Measurements from ENCODE around the gene ACER1.
"Not testable (repeated sequence)": the region's sequence is repeated elsewhere in the genome, so short reads cannot be mapped to it uniquely, and the experiment has no call there.

The ACER1 gene

DNA sequence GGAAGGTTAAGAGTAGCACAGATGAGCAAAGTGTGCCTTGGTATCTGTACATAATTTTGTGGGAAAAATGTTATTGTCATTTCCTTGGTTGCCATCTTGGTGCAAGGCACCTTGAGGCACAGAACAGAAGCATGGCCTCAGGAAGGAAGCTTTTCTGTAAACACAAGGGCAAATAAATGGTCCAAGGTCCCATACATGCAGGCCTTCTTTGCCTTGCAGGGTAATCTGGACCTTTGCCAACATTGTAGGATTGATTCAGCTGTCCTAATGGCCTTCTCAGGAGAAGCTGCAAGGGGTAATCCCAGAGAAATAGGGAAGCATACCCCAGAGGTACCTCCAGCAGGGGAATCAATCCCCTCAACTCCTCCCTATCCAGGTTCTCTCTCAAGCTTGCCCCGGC, 44.7 kb downstream of the ACER1 start:
- no peak for DNase-seq (ENCODE audit: low read depth in 2 of 2, low spot score in 1 of 2)

DNA sequence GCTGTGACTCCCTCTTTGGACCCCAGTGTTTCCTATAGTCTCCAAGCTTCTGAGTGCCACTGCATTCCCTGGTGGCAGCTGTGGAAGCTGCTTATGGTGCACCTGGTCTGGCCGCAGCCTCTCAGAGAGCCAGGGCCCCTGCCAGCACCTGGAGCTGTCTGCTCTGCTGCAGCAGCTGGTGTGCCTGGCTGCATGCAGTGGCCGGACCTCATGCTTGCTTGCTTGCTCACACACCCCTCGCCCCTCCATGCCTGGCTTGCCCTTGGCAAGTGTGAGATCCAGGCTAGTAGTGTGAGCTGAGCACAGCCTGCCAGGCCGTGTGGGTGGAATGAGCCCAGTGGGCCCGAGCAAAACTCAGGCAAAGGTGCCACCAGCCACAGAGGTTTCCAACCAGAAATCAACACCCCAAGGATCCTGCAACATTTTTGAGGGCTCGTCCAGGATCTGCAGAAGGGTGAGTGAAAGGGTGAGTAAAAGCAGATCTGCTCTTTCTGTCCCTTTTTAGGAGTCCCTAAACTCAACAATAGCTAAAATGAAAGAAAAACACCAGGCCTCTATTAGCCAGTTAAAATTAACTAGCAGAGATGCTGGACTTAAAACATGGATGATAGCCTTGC, 46.0 kb downstream of the ACER1 start:
- no peak for DNase-seq (ENCODE audit: low read depth in 2 of 2, low spot score in 1 of 2)

DNA sequence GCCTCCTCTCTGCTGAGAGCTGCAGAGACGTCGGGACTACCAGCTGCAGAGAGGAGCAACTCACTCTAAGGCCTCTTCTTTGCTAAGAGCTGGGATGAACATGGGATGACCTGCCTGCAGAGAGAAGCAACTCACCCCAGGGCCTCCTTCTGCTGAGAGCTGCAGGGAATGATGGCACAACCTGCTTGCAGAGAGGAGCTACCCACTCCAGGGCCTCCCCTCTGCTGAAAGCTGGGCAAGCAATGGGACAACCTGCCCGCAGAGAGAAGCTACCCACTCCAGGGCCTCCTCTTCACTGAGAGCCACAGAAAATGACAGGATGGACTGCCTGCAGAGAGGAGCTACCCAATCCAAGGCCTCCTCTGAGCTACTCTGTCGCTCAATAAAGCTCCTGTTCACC, 46.7 kb downstream of the ACER1 start:
- DNase-seq (ENCODE audit: low read depth in 2 of 2, low spot score in 1 of 2), result no peak

DNA sequence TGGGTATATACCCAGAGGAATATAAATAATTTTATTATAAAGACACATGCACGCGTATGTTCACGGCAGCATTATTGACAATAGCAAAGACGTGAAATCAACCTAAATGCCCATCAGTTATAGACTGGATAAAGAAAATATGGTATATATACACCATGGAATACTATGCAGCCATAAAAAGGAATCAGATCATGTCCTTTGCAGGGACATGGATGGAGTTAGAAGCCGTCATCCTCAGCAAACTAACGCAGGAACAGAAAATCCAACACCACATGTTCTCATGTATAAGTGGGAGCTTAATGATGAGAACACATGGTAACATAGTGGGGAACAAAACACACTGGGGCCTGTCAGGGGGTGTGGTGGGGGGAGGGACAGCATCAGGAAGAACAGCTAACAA, 51.0 kb downstream of the ACER1 start:
- not testable (repeated sequence) for DNase-seq (ENCODE audit: low read depth in 2 of 2, low spot score in 1 of 2)

DNA sequence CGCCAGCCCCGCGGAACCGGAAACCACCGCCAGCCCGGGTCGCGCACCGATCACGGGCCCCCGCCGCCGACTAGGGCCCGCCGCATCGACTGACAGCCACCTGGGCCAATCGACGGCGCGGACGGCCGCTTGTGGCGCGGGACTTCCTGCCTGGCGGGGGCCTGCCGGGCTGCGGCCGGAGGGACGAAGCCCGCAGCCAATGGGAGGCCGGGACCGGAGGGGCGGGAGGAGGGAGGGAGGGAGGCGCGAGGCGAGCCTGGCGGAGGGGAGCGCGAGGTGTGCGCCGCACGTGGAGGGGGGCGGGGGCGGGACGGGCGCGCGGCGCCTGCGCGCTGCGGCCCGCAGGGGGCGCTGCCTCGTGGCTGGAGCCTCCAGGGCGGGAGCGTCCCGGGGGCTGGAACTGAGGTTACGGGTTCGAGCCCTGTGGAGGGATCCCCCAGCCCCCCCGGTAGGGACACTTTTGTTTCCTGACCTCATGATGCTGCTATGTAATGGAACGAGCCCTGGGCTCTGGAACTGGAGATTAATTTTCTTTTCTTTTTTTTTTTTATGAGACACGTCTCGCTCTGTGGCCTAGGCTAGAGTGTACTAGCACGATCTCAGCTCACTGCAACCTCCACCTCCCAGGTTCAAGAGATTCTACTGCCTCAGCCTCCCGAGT, 53.4 kb downstream of the ACER1 start, which contains the start of gene MLLT1:
Gene MLLT1, minus strand, starts transcription at position 45 of the 661 bp plus-strand sequence. CDS start 191 bp downstream, outside the sequence.
- DNase-seq (ENCODE audit: low read depth in 2 of 2, low spot score in 1 of 2), result peak; percentile 84 to 93

DNA sequence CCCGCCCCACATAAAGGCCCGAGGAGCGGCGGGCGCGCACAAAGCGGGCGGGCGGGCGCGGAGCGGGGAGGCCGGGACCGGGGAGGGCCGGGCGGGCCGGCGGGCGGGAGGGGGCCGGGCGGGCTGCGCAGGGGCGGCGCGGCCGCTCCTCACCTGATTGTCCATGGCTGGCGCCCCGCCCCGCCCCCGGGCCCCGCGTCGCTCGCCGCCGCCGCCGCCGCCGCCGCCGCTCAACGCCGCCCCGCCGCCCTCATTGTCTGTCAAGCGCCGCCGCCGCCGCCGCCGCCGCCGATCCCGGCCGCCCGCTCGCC, 53.8 kb downstream of the ACER1 start:
- no peak for DNase-seq (ENCODE audit: low read depth in 2 of 2, low spot score in 1 of 2)

DNA sequence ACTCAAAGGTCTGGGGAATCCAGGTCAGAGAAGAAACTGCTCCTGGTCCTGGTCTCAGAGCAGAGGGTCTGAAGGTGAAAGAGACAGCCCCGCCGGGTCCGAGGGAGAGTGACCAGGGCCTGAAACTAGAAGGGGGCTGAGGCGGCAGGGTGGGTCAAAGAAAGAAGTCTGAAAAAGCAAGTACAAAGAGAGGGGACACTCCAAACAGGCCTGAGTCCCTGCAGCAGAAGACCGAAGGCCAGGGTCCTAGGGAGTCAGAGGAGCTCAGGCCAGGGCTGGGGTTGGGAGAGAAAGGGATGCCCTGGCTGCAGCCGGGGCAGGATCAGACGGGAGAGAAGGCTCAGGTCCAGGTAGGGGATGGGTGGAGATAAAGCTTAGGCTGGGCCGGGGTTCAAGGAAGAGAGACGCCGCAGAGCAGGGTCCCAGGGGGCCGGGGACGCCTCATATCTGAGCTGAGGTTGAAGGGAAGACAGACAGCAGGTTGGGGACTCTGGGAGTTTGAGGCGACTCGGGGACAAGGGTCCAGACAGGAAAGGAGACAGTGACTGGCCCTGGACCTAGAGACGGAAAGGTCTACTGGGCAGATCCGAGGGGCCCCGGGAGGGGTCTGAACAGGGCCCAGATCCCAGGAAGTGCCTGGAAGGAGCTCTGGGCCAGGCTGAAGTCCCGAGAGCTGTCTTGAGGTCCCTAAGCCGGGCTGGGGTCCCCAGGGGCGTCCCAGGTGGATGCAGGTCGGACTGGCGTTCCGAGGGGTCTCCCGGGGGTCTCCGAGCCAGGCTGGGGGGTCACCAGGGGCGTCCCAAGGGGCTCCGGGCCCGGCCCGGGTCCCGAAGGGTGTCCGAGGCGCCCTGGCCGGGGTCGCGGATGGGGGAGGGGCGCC, 54.4 kb downstream of the ACER1 start:
- DNase-seq (ENCODE audit: low read depth in 2 of 2, low spot score in 1 of 2), result no peak

DNA sequence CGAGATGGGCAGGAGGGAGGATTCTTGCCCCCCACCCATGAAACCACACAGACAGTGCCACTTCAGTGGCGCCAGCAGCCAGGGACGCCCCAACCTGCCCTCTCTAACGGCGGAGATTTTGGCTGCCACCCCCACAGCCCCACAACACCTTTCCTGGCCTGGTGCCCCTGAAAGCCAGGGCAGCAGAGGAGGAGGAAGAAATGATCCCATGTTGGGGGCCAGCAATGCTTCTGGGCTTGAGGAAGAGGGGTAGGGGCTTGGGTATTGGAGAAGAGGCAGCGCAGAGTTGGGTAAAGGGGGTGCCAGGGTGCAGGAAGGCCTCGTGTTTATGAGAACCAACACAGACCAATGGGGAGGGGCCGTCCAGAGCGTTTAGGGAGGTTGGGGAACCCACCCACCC, 55.4 kb downstream of the ACER1 start:
- no peak for DNase-seq (ENCODE audit: low read depth in 2 of 2, low spot score in 1 of 2)

DNA sequence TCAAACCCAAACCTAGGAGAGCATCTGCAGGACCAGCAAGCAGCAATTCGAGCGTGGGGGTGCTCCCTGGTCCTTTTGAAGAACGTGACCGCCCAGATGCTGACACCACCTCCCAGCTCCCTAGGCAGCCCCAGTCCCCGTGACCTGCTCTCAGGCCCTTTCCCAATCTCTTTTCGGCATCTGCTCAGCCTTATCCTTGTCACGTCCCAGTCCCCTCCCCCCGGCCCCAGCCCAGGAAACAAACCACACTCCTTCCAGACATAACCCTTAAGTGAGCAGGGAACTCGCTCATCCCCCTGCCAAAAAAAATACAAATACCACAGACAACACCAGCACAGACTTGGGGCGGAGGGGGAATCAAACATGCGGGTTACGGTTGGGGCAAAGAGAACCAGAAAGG, 57.0 kb downstream of the ACER1 start:
- no peak for DNase-seq (ENCODE audit: low read depth in 2 of 2, low spot score in 1 of 2)

DNA sequence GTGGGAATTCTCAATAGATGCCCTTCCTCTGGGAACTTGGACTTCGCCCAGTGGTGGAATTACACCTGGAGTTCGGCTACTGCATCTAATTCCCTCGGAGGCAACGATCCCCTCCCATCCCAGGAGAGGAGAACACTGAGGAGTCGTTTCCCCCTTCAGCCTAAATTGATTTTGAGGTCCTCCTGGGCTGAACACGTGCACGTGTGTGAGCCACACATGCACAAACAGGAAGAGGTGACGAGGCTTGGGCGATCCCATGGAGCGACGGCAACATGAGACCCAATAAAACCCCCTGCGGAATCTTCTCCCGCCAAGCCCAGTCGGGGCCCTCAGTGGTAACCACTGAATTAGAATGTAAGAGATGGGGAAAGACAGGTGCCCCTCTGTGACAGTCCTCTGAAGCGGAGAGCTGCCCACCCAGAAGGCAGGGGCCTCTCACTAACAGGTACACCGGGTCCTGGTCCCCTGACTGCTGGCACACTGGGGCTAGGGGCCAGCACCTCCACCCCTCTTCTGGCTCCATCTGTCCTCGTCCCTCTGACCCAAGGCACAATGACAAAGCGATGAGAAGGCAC, 58.2 kb downstream of the ACER1 start:
- DNase-seq (ENCODE audit: low read depth in 2 of 2, low spot score in 1 of 2), result no peak

DNA sequence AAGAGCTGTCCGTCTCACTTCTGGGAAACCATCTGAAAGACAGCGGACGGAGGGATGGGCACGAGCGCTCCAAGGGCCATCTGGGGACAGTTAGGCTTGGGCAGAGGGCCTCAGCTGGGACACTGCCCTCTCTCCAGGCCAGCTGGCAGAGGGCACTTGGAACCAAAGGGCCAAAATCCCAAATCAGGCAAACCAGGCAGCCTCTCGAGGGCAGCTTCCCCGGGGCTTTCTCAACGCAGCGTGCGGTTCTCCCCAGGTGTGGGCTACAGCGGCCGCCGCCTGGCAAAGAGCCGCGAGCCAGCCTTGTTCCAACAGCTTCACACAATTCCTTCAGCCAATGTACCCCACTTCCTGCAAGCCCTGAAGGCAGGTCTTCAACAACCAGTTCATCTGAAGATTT, 58.7 kb downstream of the ACER1 start:
- no peak for DNase-seq (ENCODE audit: low read depth in 2 of 2, low spot score in 1 of 2)

DNA sequence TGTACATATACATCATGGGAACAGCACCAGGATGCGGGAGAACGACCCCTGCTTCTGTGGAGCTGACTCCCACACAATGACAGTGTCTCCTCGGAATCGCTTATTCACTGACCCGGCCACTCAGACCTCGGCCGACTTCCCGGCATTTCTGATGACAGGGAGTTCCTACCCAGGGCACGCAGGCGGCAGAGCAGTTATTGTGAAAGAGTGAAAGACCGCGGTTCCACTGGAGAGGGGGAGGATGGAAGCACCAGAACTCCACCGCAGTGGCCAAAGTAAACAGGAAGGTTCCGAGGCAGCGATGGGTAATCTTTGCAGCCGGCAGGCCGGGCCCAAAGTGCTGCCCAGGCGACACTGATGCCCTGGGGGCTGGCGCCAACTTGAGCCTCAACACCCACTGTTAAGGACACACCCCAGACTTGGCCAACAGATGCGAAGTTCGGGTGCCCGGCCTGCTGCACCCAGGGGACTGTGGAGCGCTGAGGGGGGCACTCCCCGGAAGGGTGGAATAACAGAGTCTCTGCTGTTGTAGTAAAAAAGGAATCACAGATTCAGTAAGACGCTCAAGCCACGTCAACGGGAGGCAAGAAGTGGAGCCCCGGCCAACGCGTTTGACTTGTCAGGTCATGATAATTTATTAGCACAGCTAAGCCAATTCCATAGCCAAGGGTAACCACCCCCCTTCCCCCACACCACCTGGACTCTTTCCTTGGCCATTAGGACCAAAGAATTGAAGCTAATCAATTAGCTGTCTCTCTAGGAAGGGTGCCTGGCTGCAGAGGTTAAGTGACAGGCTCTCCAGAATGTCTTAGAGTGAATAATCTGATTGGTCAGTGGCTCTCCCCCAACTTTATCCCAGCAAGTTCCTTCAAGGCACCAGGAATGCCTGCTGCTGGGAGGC, 59.5 kb downstream of the ACER1 start:
- no peak for DNase-seq (ENCODE audit: low read depth in 2 of 2, low spot score in 1 of 2)

DNA sequence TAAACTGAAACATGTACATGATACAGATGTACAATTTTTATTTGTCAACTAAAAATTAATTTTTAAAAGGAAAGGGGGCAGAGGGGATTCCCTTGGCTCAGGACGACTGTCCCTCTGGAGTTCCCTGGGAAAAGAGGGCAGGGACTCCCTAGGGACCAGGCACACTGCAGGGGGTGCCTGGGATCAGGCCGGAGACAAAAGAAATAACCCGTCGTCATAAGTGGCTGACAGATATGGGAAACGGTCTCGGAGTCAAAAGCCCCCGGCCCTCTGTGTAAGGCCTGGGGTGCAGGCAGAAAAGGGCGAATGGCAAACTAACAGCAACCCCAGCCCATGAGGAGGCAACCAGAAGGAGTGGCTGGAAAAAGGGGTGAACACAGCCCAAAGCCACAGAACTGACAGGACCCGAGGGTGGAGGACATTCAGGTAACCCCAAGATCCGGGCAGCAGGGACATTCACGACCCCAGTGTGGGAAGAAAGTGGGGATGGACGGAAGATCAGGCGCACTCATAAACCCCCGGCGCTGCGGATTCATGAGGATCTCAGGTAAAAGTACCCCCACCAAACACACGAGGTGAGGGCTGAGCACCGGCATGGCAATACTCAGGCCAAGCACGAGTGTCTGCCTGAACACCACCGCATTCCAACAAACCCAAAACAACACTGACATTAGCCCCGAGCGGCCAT, 60.4 kb downstream of the ACER1 start:
- no peak for DNase-seq (ENCODE audit: low read depth in 2 of 2, low spot score in 1 of 2)

DNA sequence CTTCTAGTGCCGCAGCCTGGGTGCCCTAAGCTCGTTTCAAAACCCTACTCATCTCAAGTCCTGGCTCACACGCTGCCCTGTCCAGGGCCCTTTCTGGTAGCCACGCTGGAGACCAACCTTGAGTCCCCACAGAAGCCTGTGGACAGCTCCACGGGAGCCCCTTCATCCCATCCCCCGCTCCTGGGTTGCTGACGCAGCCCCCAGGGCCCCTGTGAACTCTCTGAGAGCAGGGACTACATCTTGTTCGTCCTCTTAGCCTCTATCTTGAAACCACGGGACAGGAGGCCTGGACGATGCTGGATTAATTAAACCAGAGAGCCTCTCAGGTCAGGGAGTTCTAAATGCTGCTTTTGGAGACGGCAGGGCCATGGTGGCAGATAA, 61.0 kb downstream of the ACER1 start:
- no peak for DNase-seq (ENCODE audit: low read depth in 2 of 2, low spot score in 1 of 2)

DNA sequence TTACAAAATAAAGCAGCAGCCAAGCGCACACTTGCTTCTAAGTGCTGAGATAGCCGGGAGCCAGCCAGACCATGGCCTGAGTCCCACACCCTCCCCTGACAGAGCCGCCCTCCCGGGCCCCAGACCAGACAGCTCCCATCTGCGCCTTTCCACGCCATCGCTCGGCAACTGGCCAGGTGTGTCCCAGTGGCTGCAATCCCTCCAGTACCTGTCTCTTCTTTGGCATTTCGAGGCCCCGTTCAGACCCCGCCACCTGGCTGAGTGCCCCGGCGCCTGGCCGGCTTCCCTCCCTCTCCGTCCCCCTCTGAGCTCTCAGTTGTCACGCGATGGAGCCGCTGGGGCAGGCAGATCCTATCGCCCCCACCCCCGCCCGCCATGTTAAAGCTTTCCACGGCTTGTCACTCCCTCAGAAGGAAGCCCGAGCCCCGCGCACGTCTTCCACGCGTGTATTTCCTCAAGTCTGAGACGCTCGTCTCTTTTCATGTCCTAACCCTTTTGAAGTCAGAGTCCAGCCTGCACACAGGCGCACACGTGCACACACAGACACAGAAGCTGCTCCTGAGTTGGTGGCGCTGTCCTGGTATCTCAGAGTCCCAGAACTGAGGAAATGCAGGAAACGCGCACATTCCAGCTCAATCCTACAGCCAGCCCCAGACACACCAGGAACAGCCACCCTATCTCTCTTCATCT, 61.5 kb downstream of the ACER1 start:
- DNase-seq (ENCODE audit: low read depth in 2 of 2, low spot score in 1 of 2), result no peak

DNA sequence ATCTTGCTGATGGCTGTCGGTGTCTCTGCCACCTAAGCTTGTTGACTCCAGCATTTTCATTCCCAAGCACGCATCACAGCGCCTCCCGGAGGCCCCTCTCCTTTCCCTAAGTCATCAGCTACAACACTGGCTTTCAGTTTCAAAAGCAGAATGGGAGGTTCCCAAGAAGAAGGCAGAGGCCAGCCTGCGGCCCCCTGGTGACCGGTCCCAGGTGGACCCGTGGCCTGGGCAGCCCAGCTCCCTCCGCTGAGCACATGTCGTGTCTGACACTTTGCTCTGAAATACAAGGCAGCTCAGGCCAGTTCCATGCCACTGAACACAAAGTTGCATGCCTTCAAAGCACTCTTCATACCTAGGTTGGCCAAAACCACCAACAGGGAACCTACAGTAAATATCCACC, 62.2 kb downstream of the ACER1 start:
- no peak for DNase-seq (ENCODE audit: low read depth in 2 of 2, low spot score in 1 of 2)

DNA sequence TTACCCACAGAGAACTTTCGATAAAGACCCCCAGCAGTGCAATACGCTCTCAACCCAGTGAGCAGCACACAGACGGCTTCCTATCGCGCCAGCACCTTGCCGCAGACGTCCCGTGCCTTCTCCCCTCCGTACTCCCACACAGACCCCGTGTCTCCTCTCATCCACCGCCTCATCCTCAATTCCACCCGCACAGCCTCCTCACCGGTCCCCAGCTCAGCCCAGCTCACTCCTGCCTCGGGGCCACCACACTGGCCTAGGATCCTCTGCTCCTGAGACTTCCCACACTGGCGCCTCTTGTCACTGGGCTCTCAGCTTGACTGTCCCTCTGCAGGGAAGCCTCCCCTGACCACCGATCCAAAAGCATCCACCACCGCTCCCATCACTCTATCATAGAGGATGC, 62.6 kb downstream of the ACER1 start:
- no peak for DNase-seq (ENCODE audit: low read depth in 2 of 2, low spot score in 1 of 2)

DNA sequence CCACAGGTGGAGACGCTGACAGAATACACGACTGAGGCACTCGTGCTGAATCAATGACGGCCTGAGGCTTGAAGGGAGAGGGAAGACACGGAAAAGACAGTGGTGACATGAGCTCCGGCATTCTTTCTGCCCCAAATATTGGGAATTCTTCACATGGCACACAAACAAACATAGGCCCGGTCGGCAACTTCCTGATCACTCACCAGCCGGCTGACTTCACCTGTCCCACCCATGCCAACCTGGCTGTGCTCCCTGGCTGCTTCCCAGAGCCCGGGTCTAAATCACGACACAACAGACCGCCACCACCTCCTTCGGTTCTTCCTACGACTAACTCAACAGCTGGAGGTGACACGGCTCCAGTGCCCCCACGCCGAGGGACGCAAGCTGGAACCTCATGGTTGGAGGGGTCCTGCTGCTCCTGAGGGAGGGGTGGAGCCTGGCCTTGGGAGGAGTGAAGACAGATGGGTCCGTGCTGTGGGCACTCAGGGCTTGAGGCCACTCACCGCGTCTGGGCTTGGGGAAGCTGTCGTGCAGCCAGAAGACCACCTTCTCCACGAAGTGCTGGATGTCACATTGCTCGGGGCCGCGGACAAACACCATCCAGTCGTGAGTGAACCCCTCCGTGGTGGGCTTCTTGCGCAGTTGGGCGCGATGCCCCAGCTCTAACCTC, 63.2 kb downstream of the ACER1 start:
- no peak for DNase-seq (ENCODE audit: low read depth in 2 of 2, low spot score in 1 of 2)

Data from stimulated activated CD8-positive, alpha-beta memory T cell treated with anti-CD3 and anti-CD28 coated beads, Interleukin-4, amount 100 ng/mL, for 4 hours (primary cell).